PC-3 (cell line): ENCODE results near the gene PRRT2. TPM values are rescaled to one million over a fixed set of nuclear protein-coding genes. Genes with fewer than 3 reads are reported as not detected.

Experiments
- ATAC-seq: fragments of 200-7000 bp; cut with Tn5 transposase; 2 replicates; pipeline ENCODE4 v1.9.1; 2020; ENCODE audit warnings: mild to moderate bottlenecking, moderate library complexity
- BruUV-seq: library from RNA; stranded (reverse); fragments of 400-500 nt; replicated peaks from 2 replicates; lab custom pipeline; 2021; lab: Mats Ljungman, UMichigan
- CTCF ChIA-PET: fragments of 300-600 bp; sonication (Branson Sonifier 250); formaldehyde crosslinking; loops from one replicate; lab custom pipeline; 2022; ENCODE audit warnings: antibody characterized with exemption; lab: Charles Lee
- POLR2A ChIA-PET: fragments of 300-600 bp; sonication (Branson Sonifier 250); formaldehyde crosslinking; loops from one replicate; lab custom pipeline; 2022; ENCODE audit warnings: antibody characterized with exemption; ENCODE audit not compliant: unreplicated experiment; lab: Charles Lee
- DNase-seq: peaks from one replicate; pipeline ENCODE4 v3.0.0-alpha.2; 2015
- H2AFZ ChIP-seq: fragments of 300-600 bp; sonication (generic); 2 replicates; pipeline ENCODE4 v1.6.0; 2016; ENCODE audit warnings: antibody characterized with exemption, low read length
- H3F3A ChIP-seq: fragments of 300-600 bp; sonication (generic); one replicate; pipeline ENCODE4 v1.6.0; 2017; ENCODE audit warnings: antibody characterized with exemption, low read length, control low read depth, mild to moderate bottlenecking; ENCODE audit not compliant: unreplicated experiment
- H3K27ac ChIP-seq: fragments of 300-600 bp; sonication (generic); 2 replicates; pipeline ENCODE4 v1.5.1; 2016; ENCODE audit warnings: mild to moderate bottlenecking, low read length
- H3K27me3 ChIP-seq: fragments of 300-600 bp; sonication (generic); 2 replicates; pipeline ENCODE4 v1.6.1; 2016; ENCODE audit warnings: low read length, mixed read lengths
- H3K36me3 ChIP-seq: fragments of 300-600 bp; sonication (generic); 2 replicates; pipeline ENCODE4 v1.6.1; 2016; ENCODE audit warnings: low read depth, mixed run types, low read length, mixed read lengths
- H3K4me1 ChIP-seq: fragments of 300-600 bp; sonication (generic); 2 replicates; pipeline ENCODE4 v1.5.1; 2016; ENCODE audit warnings: low read length; ENCODE audit not compliant: insufficient read depth
- H3K4me2 ChIP-seq: fragments of 300-600 bp; sonication (generic); 2 replicates; pipeline ENCODE4 v1.6.0; 2016; ENCODE audit warnings: low read length
- H3K4me3 ChIP-seq: fragments of 300-600 bp; sonication (generic); 2 replicates; pipeline ENCODE4 v1.5.1; 2016; ENCODE audit warnings: mild to moderate bottlenecking, low read length, mixed read lengths
- H3K79me2 ChIP-seq: fragments of 300-600 bp; sonication (generic); 2 replicates; pipeline ENCODE4 v1.6.1; 2017; ENCODE audit warnings: low read length, mixed read lengths
- H3K9ac ChIP-seq: fragments of 300-600 bp; sonication (generic); 2 replicates; pipeline ENCODE4 v1.6.0; 2016; ENCODE audit warnings: mild to moderate bottlenecking, low read length
- H3K9me2 ChIP-seq: fragments of 300-600 bp; sonication (generic); replicated peaks from 2 replicates; pipeline ENCODE4 v1.6.1; 2016; ENCODE audit warnings: mixed run types, low read length, mixed read lengths
- H3K9me3 ChIP-seq: fragments of 300-600 bp; sonication (generic); 2 replicates; pipeline ENCODE4 v1.6.1; 2016; ENCODE audit warnings: low read length, mixed read lengths
- H4K20me1 ChIP-seq: fragments of 300-600 bp; sonication (generic); 2 replicates; pipeline ENCODE4 v1.6.1; 2016; ENCODE audit warnings: low read length, mixed read lengths
- EZH2 ChIP-seq: fragments of 300-600 bp; sonication (generic); IDR thresholded peaks from one replicate; pipeline ENCODE4 v1.6.1; 2017; ENCODE audit warnings: antibody characterized with exemption, mild to moderate bottlenecking, low read length; ENCODE audit not compliant: unreplicated experiment
- EZH2phosphoT487 ChIP-seq: fragments of 300-600 bp; sonication (generic); IDR thresholded peaks from 2 replicates; pipeline ENCODE4 v1.6.1; 2018; ENCODE audit warnings: mild to moderate bottlenecking, antibody characterized with exemption, low read length, borderline replicate concordance
- intact Hi-C: fragments of 100-400 bp; cut with micrococcal nuclease; formaldehyde crosslinking; loops from 2 replicates; pipeline ENCODE4 v1.9.0; 2023
- total RNA-seq: library from RNA; depleted of rRNA; stranded (reverse); fragments of >200 nt; gene quantifications from 2 replicates; pipeline ENCODE4 v1.2.3, GENCODE V29; 2014
- TF ChIP-seq, protein P1 (sequence below): fragments of 300-600 bp; sonication (generic); conservative IDR thresholded peaks from 2 replicates; pipeline ENCODE4 v1.5.1; 2017; ENCODE audit warnings: antibody characterized with exemption, low read depth, mild to moderate bottlenecking, low read length

Gene PRRT2
- total RNA-seq, 1 experiment from 2014 or later: 0.40 TPM

DNA sequence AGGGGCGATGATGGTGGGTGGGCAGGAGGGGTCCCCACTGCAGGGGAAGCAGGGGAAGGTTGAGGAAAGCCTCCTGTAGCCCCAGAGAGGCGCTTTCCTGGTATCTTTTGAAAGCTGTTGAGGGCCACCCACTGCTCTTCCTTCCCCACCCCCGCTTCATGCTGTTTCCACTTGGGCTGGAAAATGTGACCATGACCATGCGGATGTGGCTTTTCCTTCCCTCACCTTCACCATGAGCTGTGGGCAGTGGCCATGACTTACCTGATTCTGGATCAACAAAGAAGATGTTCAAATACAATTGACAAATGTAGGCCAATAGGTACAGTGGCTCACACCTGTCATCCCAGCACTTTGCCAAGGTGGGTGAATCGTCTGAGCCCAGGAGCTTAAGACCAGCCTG, 22.1 kb downstream of the PRRT2 start:
- intact Hi-C loops: no loop called here
- no peak overlapping the region for H2AFZ ChIP-seq
- H3K36me3 ChIP-seq: no peaks in the 10 kb centered on the region
- no peak overlapping the region for H3K4me2 ChIP-seq
- ChIA-PET POLR2A (no interaction called here), CTCF (interaction anchor here (0.6 kb wide), 1 partner anchor 10 kb away, joined by 3 read pairs; no protein-coding TSS in a partner anchor)
- no peaks in the 10 kb centered on the region for H3K27me3 ChIP-seq
- peaks cover 4% of the 10 kb centered on the region; the same call in 1 of the 2 replicates for H3K4me1 ChIP-seq
- H3K9ac ChIP-seq: no peak overlapping the region
- H3K9me3 ChIP-seq: no peaks in the 10 kb centered on the region
- H3K4me3 ChIP-seq: no peak overlapping the region
- H3K9me2 ChIP-seq: no peaks in the 10 kb centered on the region
- DNase-seq: no peak
- BruUV-seq: no TSS peak
- TF ChIP-seq EZH2phosphoT487 (no peak), EZH2 (no peak)
- TF ChIP-seq, protein P1, sequence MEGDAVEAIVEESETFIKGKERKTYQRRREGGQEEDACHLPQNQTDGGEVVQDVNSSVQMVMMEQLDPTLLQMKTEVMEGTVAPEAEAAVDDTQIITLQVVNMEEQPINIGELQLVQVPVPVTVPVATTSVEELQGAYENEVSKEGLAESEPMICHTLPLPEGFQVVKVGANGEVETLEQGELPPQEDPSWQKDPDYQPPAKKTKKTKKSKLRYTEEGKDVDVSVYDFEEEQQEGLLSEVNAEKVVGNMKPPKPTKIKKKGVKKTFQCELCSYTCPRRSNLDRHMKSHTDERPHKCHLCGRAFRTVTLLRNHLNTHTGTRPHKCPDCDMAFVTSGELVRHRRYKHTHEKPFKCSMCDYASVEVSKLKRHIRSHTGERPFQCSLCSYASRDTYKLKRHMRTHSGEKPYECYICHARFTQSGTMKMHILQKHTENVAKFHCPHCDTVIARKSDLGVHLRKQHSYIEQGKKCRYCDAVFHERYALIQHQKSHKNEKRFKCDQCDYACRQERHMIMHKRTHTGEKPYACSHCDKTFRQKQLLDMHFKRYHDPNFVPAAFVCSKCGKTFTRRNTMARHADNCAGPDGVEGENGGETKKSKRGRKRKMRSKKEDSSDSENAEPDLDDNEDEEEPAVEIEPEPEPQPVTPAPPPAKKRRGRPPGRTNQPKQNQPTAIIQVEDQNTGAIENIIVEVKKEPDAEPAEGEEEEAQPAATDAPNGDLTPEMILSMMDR: no peak
- no peaks in the 10 kb centered on the region for H3F3A ChIP-seq
- H4K20me1 ChIP-seq: no peaks in the 10 kb centered on the region
- ATAC-seq: no peak
- H3K27ac ChIP-seq: no peak overlapping the region
- no peaks in the 10 kb centered on the region for H3K79me2 ChIP-seq

DNA sequence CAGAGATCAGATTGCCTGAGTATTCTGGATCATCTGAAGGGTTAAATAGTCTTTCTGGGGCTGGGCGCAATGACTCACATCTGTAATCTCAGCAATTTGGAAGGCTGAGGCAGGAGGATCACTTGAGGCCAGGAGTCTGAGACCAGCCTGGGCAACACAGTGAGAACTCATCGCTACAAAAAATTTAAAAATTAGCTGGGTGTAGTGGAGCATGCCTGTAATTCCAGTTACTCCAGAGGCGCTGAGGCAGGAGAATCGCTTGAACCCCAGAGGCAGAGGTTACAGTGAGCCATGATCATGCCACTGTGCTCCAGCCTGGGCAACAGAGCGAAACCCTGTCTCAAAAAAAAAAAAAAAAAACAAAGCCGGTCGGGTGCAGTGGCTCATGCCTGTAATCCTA, 23.9 kb downstream of the PRRT2 start:
- H3K9me3 ChIP-seq: no peaks in the 10 kb centered on the region
- H3K4me1 ChIP-seq: no peaks in the 10 kb centered on the region
- no peak overlapping the region for H3K4me3 ChIP-seq
- DNase-seq: no peak
- H2AFZ ChIP-seq: no peak overlapping the region
- no peak overlapping the region for H3K27ac ChIP-seq
- H3K9ac ChIP-seq: no peak overlapping the region
- H4K20me1 ChIP-seq: no peaks in the 10 kb centered on the region
- ChIA-PET POLR2A (no interaction called here), CTCF (no interaction called here)
- H3K27me3 ChIP-seq: no peaks in the 10 kb centered on the region
- H3K9me2 ChIP-seq: no peaks in the 10 kb centered on the region
- intact Hi-C loops: no loop called here
- H3F3A ChIP-seq: no peaks in the 10 kb centered on the region
- H3K4me2 ChIP-seq: no peak overlapping the region
- no peak for ATAC-seq
- H3K36me3 ChIP-seq: no peaks in the 10 kb centered on the region
- BruUV-seq: no TSS peak
- no peaks in the 10 kb centered on the region for H3K79me2 ChIP-seq
- no peak for TF ChIP-seq EZH2

DNA sequence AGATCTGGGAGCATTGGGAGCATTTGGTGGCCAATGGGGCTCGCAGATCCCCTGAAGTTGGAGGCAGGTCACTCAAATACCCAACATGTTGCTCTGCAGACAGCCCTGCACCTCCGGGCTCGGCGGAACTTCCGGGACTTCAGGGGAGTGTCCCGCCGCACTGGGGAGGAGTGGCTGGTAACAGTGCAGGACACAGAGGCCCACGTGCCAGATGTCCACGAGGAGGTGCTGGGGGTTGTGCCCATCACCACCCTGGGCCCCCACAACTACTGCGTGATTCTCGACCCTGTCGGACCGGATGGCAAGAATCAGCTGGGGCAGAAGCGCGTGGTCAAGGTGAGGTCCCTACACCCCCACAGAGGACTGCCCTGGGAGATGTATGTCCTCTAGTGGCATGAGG, 24.6 kb downstream of the PRRT2 start:
- ChIA-PET CTCF (no interaction called here), POLR2A (no interaction called here)
- intact Hi-C loops: no loop called here
- Histone ChIP-seq H3K4me3 (no peak overlapping the region), H3F3A (no peaks in the 10 kb centered on the region), H3K9me3 (no peaks in the 10 kb centered on the region), H2AFZ (no peak overlapping the region), H3K9me2 (no peaks in the 10 kb centered on the region), H3K27me3 (no peaks in the 10 kb centered on the region), H3K9ac (no peak overlapping the region), H3K79me2 (no peaks in the 10 kb centered on the region), H4K20me1 (no peaks in the 10 kb centered on the region), H3K36me3 (no peaks in the 10 kb centered on the region), H3K4me1 (no peaks in the 10 kb centered on the region), H3K27ac (no peak overlapping the region), H3K4me2 (no peak overlapping the region)
- TF ChIP-seq EZH2 (no peak), EZH2phosphoT487 (no peak)
- TF ChIP-seq, protein P1: no peak
- ATAC-seq: no peak
- no TSS peak for BruUV-seq
- no peak for DNase-seq
